SIG-M5 treated with dmso at 0.1 percent for 504 hours (cell line): ENCODE results near the gene MMP11.

Source experiments
- DNase-seq: peaks from one replicate; lab custom pipeline; 2025; ENCODE audit not compliant: unreplicated experiment; lab: John Stamatoyannopoulos, UW

MMP11 gene

GRCh38 chr22:23759566-23759965 lies 13.1 kb upstream of the MMP11 start:
- DNase-seq, result no peak

- DNase-seq, result no peak
Measured at GRCh38 chr22:23760056-23760455, 12.6 kb upstream of the MMP11 start.

GRCh38 chr22:23762842-23763578 lies 9.6 kb upstream of the MMP11 start, which contains the start of gene C22orf15:
TSS of gene C22orf15 (plus strand) at chr22:23762990. CDS start at chr22:23763307, 317 bp downstream.
- no peak for DNase-seq

GRCh38 chr22:23763579-23763945 lies 9.1 kb upstream of the MMP11 start:
- DNase-seq, result no peak

- no peak for DNase-seq
Measured at GRCh38 chr22:23763954-23764353, 8.7 kb upstream of the MMP11 start.

- DNase-seq, result no peak
Measured at GRCh38 chr22:23764899-23765881, 7.5 kb upstream of the MMP11 start.

GRCh38 chr22:23767303-23767672 lies 5.4 kb upstream of the MMP11 start:
- DNase-seq, result no peak

GRCh38 chr22:23767673-23768548 lies 4.7 kb upstream of the MMP11 start, which contains the start of gene CHCHD10:
TSS of gene CHCHD10 (minus strand) at chr22:23767972. CDS start at chr22:23767874, 98 bp downstream.
- DNase-seq, result peak; percentile 74

- DNase-seq, result no peak
Measured at GRCh38 chr22:23769321-23769965, 3.2 kb upstream of the MMP11 start.

GRCh38 chr22:23772315-23772648 lies 367 bp upstream of the MMP11 start:
- DNase-seq, result no peak

GRCh38 chr22:23773483-23774113 lies 949 bp downstream of the MMP11 start:
- DNase-seq, result no peak

GRCh38 chr22:23774114-23774921 lies 1.7 kb downstream of the MMP11 start:
- DNase-seq, result no peak

- no peak for DNase-seq
Measured at GRCh38 chr22:23774922-23775436, 2.3 kb downstream of the MMP11 start.

- no peak for DNase-seq
Measured at GRCh38 chr22:23775779-23776375, 3.2 kb downstream of the MMP11 start.

GRCh38 chr22:23777776-23778576 lies 5.3 kb downstream of the MMP11 start:
- DNase-seq, result no peak

GRCh38 chr22:23778577-23778900 lies 5.9 kb downstream of the MMP11 start:
- DNase-seq, result no peak

GRCh38 chr22:23779083-23779482 lies 6.4 kb downstream of the MMP11 start:
- no peak for DNase-seq

- no peak for DNase-seq
Measured at GRCh38 chr22:23779731-23780130, 7.1 kb downstream of the MMP11 start.
